Stomach (tissue), 9 donors: ENCODE results near the gene CHMP2A. TPM values are rescaled to one million over a fixed set of nuclear protein-coding genes. Genes with fewer than 3 reads are reported as not detected.

Source experiments
- DNase-seq, 2 donors: peaks; one replicate each; pipeline versions ENCODE4 v3.0.0 to v3.0.0-alpha.2; 2013 to 2019
- H3K27ac ChIP-seq, 5 donors: fragments of 200-600 bp in 4 of 5; sonication (generic) in 4 of 5; one replicate each; pipeline ENCODE4 v1.5.1; 2013 to 2019; ENCODE audit warnings: mild to moderate bottlenecking in 1 of 5, moderate library complexity in 1 of 5
- H3K27me3 ChIP-seq, 3 donors: fragments of 200-600 bp; sonication (generic); one replicate each; pipeline ENCODE4 v1.5.1; 2017 to 2019; ENCODE audit warnings: mixed run types in 1 of 3
- H3K36me3 ChIP-seq, 4 donors: fragments of 200-600 bp; sonication (generic); 1 replicate in 3 of 4; 2 replicates in 1 of 4; pipeline ENCODE4 v1.5.1; 2016 to 2019
- H3K4me1 ChIP-seq, 4 donors: fragments of 200-600 bp; sonication (generic); one replicate each; pipeline ENCODE4 v1.5.1; 2016 to 2019
- H3K4me3 ChIP-seq, 4 donors: fragments of 200-600 bp; sonication (generic) in 3 of 4; one replicate each; pipeline ENCODE4 v1.5.1; 2016 to 2019; ENCODE audit warnings: mild to moderate bottlenecking in 1 of 4
- H3K9me3 ChIP-seq, 4 donors: fragments of 200-600 bp; sonication (generic); one replicate each; pipeline ENCODE4 v1.5.1; 2016 to 2019
- CTCF ChIP-seq, 7 experiments: fragments of 450-650 bp in 4 of 7; fragments of 200-600 bp in 3 of 7; sonication (generic) in 3 of 7; IDR thresholded peaks; one replicate each; pipeline ENCODE4 v1.5.1; 2016 to 2019; ENCODE audit warnings: antibody characterized with exemption in 7 of 7, control low read depth in 2 of 7, mild to moderate bottlenecking in 1 of 7
- EP300 ChIP-seq: sonication (generic); formaldehyde crosslinking; IDR thresholded peaks from one replicate; pipeline ENCODE4 v1.6.1; 2017; ENCODE audit warnings: antibody characterized with exemption
- POLR2A ChIP-seq, 4 donors: fragments of 450-650 bp; IDR thresholded peaks; one replicate each; pipeline ENCODE4 v1.6.1; 2016; ENCODE audit warnings: antibody characterized with exemption in 4 of 4, control low read depth in 2 of 4, mild to moderate bottlenecking in 1 of 4, moderate library complexity in 1 of 4
- POLR2AphosphoS5 ChIP-seq, 3 donors: sonication (generic); formaldehyde crosslinking; IDR thresholded peaks; one replicate each; pipeline ENCODE4 v1.6.1; 2016; ENCODE audit warnings: antibody characterized with exemption in 3 of 3
- WGBS, 5 donors: extraction: QIAGEN DNeasy Blood & Tissue Kit in 3 of 5; methylation state at CpG; one replicate each; pipeline versions ENCODE4 v1.1.5 to v1.1.7; 2013 to 2018; 5-methylcytosine and 5-hydroxymethylcytosine counted together
- intact Hi-C: fragments of 100-400 bp; cut with DNase I; formaldehyde crosslinking; loops from one replicate; pipeline ENCODE4 v1.15.1; 2023; ENCODE audit warnings: low total_unique reads
- polyA plus RNA-seq, 3 donors: library from polyadenylated mRNA; stranded (reverse); fragments of 200-250 nt; gene quantifications; one replicate each; pipeline ENCODE4 v1.2.3, GENCODE V29; 2013
- total RNA-seq, 5 donors: library from RNA; depleted of rRNA; stranded (reverse); fragments of >200 nt; gene quantifications; one replicate each; pipeline versions ENCODE4 v1.1.0 to v1.2.3, GENCODE V29; 2014 to 2016
- donor health status: healthy with polysubstance abuse.
- donor health status: Bipolar disorder and iron deficiency.
- donor health status: healthy.

Gene CHMP2A
- total and polyA plus RNA-seq, 8 donors: 55.8 to 338 (median 168) TPM

- H3K27me3 ChIP-seq: no peaks in the 10 kb centered on the region
- H3K36me3 ChIP-seq: peaks cover 5 to 54% (median 44%) of the 10 kb centered on the region in 4 donors
- no peak overlapping the region for H3K27ac ChIP-seq
- H3K9me3 ChIP-seq: no peaks in the 10 kb centered on the region
- no peak for DNase-seq
- intact Hi-C loops: no loop called here
- no peak overlapping the region for H3K4me3 ChIP-seq
- TF ChIP-seq POLR2A (IDR thresholded peaks at IDR 0.05) (no peak), CTCF (IDR thresholded peaks at IDR 0.05) (no peak), POLR2AphosphoS5 (IDR thresholded peaks at IDR 0.05) (no peak), EP300 (no peak)
- H3K4me1 ChIP-seq: peaks cover 18 to 35% (median 29%) of the 10 kb centered on the region in 4 donors
- WGBS, 5 donors: 88 to 94% (median 94%) methylated on average over 10 to 25 of the region's 25 CpGs
Measured at GRCh38 chr19:58570770-58571574, 16.1 kb upstream of the CHMP2A start.

- Histone ChIP-seq H3K4me3 (no peak overlapping the region), H3K27ac (no peak overlapping the region), H3K9me3 (no peaks in the 10 kb centered on the region), H3K36me3 (peaks cover 5 to 56% (median 44%) of the 10 kb centered on the region in 4 donors), H3K4me1 (peaks cover 18 to 33% (median 26%) of the 10 kb centered on the region in 4 donors), H3K27me3 (no peaks in the 10 kb centered on the region)
- 78 to 89% (median 87%) methylated on average over 4 to 8 of the region's 8 CpGs for WGBS, 5 donors
- TF ChIP-seq POLR2A (IDR thresholded peaks at IDR 0.05) (no peak), POLR2AphosphoS5 (IDR thresholded peaks at IDR 0.05) (no peak), EP300 (no peak), CTCF (IDR thresholded peaks at IDR 0.05) (no peak)
- intact Hi-C loops: no loop called here
- DNase-seq: no peak
Measured at GRCh38 chr19:58569943-58570670, 15.2 kb upstream of the CHMP2A start.

- DNase-seq: no peak
- H3K36me3 ChIP-seq: peaks cover 5 to 56% (median 44%) of the 10 kb centered on the region in 4 donors
Measured at GRCh38 chr19:58569191-58569942, 14.5 kb upstream of the CHMP2A start.

More at GRCh38 chr19:58569191-58569942, 14.5 kb upstream of the CHMP2A start:
- intact Hi-C loops: no loop called here
- no peak overlapping the region for H3K4me3 ChIP-seq
- H3K9me3 ChIP-seq: no peaks in the 10 kb centered on the region
- TF ChIP-seq EP300 (no peak), CTCF (IDR thresholded peaks at IDR 0.05) (no peak), POLR2A (IDR thresholded peaks at IDR 0.05) (no peak), POLR2AphosphoS5 (IDR thresholded peaks at IDR 0.05) (no peak)
- H3K27ac ChIP-seq: no peak overlapping the region
- H3K4me1 ChIP-seq: peaks cover 15 to 29% (median 22%) of the 10 kb centered on the region in 4 donors
- no peaks in the 10 kb centered on the region for H3K27me3 ChIP-seq
- WGBS, 5 donors: 90 to 96% (median 93%) methylated on average over 6 of the region's 6 CpGs
